HG03439 (cell line): ENCODE results near the gene LMAN1L.

Source experiments
- ATAC-seq: cut with Tn5 transposase; IDR thresholded peaks from one replicate; pipeline ENCODE4 v1.9.1; 2021; ENCODE audit warnings: mild to moderate bottlenecking, moderate library complexity; ENCODE audit not compliant: unreplicated experiment

Gene LMAN1L

GRCh38 chr15:74809956-74810355, 2.7 kb upstream of the LMAN1L start:
- ATAC-seq: no peak

GRCh38 chr15:74815121-74815934, 2.7 kb downstream of the LMAN1L start:
- no peak for ATAC-seq

- no peak for ATAC-seq
These were observed 3.3 kb downstream of the LMAN1L start for GRCh38 chr15:74815961-74816360.

GRCh38 chr15:74816624-74817369, 4.2 kb downstream of the LMAN1L start:
- no peak for ATAC-seq

GRCh38 chr15:74817370-74817737, 4.7 kb downstream of the LMAN1L start:
- ATAC-seq: no peak

- no peak for ATAC-seq
These were observed 7.4 kb downstream of the LMAN1L start for GRCh38 chr15:74820056-74820455.

- no peak for ATAC-seq
These were observed 8.6 kb downstream of the LMAN1L start for GRCh38 chr15:74821091-74821789.

- ATAC-seq: no peak
These were observed 9.1 kb downstream of the LMAN1L start for GRCh38 chr15:74821790-74822158.

GRCh38 chr15:74822233-74822632, 9.6 kb downstream of the LMAN1L start:
- ATAC-seq: no peak

- ATAC-seq: no peak
These were observed 10.7 kb downstream of the LMAN1L start for GRCh38 chr15:74823324-74823723.

GRCh38 chr15:74824976-74825375, 12.3 kb downstream of the LMAN1L start:
- no peak for ATAC-seq

GRCh38 chr15:74825866-74826265, 13.2 kb downstream of the LMAN1L start:
- ATAC-seq: no peak

- no peak for ATAC-seq
These were observed 13.8 kb downstream of the LMAN1L start, which contains the start of gene CPLX3 for GRCh38 chr15:74826364-74826819. TSS of gene CPLX3 (plus strand) at chr15:74826627. CDS start at chr15:74826704, 77 bp downstream.

- no peak for ATAC-seq
These were observed 14.3 kb downstream of the LMAN1L start for GRCh38 chr15:74826921-74827320.

GRCh38 chr15:74827614-74828013, 15.0 kb downstream of the LMAN1L start:
- ATAC-seq: no peak

GRCh38 chr15:74828835-74829234, 16.2 kb downstream of the LMAN1L start:
- ATAC-seq: no peak

GRCh38 chr15:74829486-74829885, 16.9 kb downstream of the LMAN1L start:
- no peak for ATAC-seq

GRCh38 chr15:74829991-74830390, 17.4 kb downstream of the LMAN1L start:
- ATAC-seq: no peak

- no peak for ATAC-seq
These were observed 18.2 kb downstream of the LMAN1L start for GRCh38 chr15:74830868-74831267.

- ATAC-seq: no peak
These were observed 19.3 kb downstream of the LMAN1L start for GRCh38 chr15:74831813-74832495.

GRCh38 chr15:74832826-74833225, 20.2 kb downstream of the LMAN1L start:
- ATAC-seq: no peak
